K562 (cell line): ENCODE data around the gene SAMD3.

Source experiments
- EZH2 ChIP-seq: IDR thresholded peaks from 2 replicates; pipeline ENCODE4 v1.6.1; 2012; ENCODE audit warnings: low read depth, mild to moderate bottlenecking, inconsistent platforms, low read length, borderline replicate concordance
- IRF2 ChIP-seq: sonication (generic); formaldehyde crosslinking; IDR thresholded peaks from 2 replicates; pipeline ENCODE4 v1.8.1; 2022; ENCODE audit warnings: mild to moderate bottlenecking, missing genetic modification reagents
- NFYB ChIP-seq: IDR thresholded peaks from 2 replicates; pipeline ENCODE4 v1.6.1; 2011; ENCODE audit warnings: mild to moderate bottlenecking, moderate library complexity; ENCODE audit not compliant: insufficient read length; ENCODE audit errors: extremely low read depth
- POLR2A ChIP-seq: fragments of 450-650 bp; conservative IDR thresholded peaks from 2 replicates; pipeline ENCODE4 v1.6.1; 2016
- SRSF3 ChIP-seq: fragments of 200-400 bp; formaldehyde crosslinking; IDR thresholded peaks from 2 replicates; pipeline ENCODE4 v1.6.1; 2016; ENCODE audit warnings: mild to moderate bottlenecking, low read length, moderate library complexity; ENCODE audit not compliant: insufficient read depth
- ZNF407 ChIP-seq: fragments of 450-650 bp; IDR thresholded peaks from 2 replicates; pipeline ENCODE4 v1.6.1; 2016; ENCODE audit warnings: low read depth
- TF ChIP-seq, protein P1 (sequence below), 2 experiments: fragments of 450-650 bp in 1 of 2; IDR thresholded peaks; 2 replicates each; pipeline ENCODE4 v1.6.1; 2011 to 2017; ENCODE audit warnings: low read depth in 2 of 2, antibody characterized with exemption in 1 of 2, borderline replicate concordance in 1 of 2, low read length in 1 of 2, mild to moderate bottlenecking in 1 of 2, mixed read lengths in 1 of 2; ENCODE audit not compliant: control insufficient read depth in 1 of 2
- TF ChIP-seq, protein P2 (sequence below): sonication (generic); formaldehyde crosslinking; IDR thresholded peaks from 2 replicates; pipeline ENCODE4 v1.8.1; 2023; ENCODE audit warnings: mild to moderate bottlenecking, missing genetic modification reagents

- TF ChIP-seq POLR2A = no peak
- TF ChIP-seq EZH2 = no peak
- no peak for TF ChIP-seq SRSF3
- TF ChIP-seq, protein P1, sequence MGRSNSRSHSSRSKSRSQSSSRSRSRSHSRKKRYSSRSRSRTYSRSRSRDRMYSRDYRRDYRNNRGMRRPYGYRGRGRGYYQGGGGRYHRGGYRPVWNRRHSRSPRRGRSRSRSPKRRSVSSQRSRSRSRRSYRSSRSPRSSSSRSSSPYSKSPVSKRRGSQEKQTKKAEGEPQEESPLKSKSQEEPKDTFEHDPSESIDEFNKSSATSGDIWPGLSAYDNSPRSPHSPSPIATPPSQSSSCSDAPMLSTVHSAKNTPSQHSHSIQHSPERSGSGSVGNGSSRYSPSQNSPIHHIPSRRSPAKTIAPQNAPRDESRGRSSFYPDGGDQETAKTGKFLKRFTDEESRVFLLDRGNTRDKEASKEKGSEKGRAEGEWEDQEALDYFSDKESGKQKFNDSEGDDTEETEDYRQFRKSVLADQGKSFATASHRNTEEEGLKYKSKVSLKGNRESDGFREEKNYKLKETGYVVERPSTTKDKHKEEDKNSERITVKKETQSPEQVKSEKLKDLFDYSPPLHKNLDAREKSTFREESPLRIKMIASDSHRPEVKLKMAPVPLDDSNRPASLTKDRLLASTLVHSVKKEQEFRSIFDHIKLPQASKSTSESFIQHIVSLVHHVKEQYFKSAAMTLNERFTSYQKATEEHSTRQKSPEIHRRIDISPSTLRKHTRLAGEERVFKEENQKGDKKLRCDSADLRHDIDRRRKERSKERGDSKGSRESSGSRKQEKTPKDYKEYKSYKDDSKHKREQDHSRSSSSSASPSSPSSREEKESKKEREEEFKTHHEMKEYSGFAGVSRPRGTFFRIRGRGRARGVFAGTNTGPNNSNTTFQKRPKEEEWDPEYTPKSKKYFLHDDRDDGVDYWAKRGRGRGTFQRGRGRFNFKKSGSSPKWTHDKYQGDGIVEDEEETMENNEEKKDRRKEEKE (IDR thresholded peaks at IDR 0.05; ENCODE audit: borderline replicate concordance in 1 of 2, control insufficient read depth in 1 of 2, low read depth in 2 of 2, low read length in 1 of 2) = no peak
- TF ChIP-seq, protein P2, sequence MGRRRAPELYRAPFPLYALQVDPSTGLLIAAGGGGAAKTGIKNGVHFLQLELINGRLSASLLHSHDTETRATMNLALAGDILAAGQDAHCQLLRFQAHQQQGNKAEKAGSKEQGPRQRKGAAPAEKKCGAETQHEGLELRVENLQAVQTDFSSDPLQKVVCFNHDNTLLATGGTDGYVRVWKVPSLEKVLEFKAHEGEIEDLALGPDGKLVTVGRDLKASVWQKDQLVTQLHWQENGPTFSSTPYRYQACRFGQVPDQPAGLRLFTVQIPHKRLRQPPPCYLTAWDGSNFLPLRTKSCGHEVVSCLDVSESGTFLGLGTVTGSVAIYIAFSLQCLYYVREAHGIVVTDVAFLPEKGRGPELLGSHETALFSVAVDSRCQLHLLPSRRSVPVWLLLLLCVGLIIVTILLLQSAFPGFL = no peak
- no peak for TF ChIP-seq IRF2 (CRISPR knock-in tag)
- TF ChIP-seq ZNF407 = no peak
- no peak for TF ChIP-seq NFYB
Observed at GRCh38 chr6:130122243-130122642, 100.5 kb downstream of the SAMD3 start.
